DOHH2 (cell line): Measurements from ENCODE around the gene SRA1.
"Not testable (repeated sequence)": the region's sequence is repeated elsewhere in the genome, so short reads cannot be mapped to it uniquely, and the experiment has no call there.

Source experiments
- H3F3A ChIP-seq: fragments of 200-600 bp; sonication (generic), shearing (Covaris generic); 2 replicates; pipeline ENCODE4 v1.6.0; 2016; ENCODE audit warnings: antibody characterized with exemption, mild to moderate bottlenecking; ENCODE audit not compliant: control insufficient read depth, insufficient read depth
- H3K27ac ChIP-seq: fragments of 200-600 bp; sonication (generic); 2 replicates; pipeline ENCODE4 v1.5.1; 2014; ENCODE audit warnings: low read depth, mild to moderate bottlenecking, low read length, moderate library complexity
- H3K27me3 ChIP-seq: fragments of 200-600 bp; sonication (generic); 2 replicates; pipeline ENCODE4 v1.6.1; 2014; ENCODE audit warnings: mild to moderate bottlenecking, low read length, mixed read lengths; ENCODE audit not compliant: control insufficient read depth
- H3K36me3 ChIP-seq: fragments of 200-600 bp; sonication (generic); 2 replicates; pipeline ENCODE4 v1.6.1; 2014; ENCODE audit warnings: mild to moderate bottlenecking, low read length, moderate library complexity, mixed read lengths; ENCODE audit not compliant: control insufficient read depth
- H3K4me1 ChIP-seq: fragments of 200-600 bp; sonication (generic); 2 replicates; pipeline ENCODE4 v1.6.1; 2014; ENCODE audit warnings: mild to moderate bottlenecking, low read length, mixed read lengths; ENCODE audit not compliant: control insufficient read depth
- H3K4me2 ChIP-seq: fragments of 200-600 bp; sonication (generic); 2 replicates; pipeline ENCODE4 v1.6.0; 2014; ENCODE audit warnings: mild to moderate bottlenecking, low read length, moderate library complexity
- H3K4me3 ChIP-seq: fragments of 200-600 bp; sonication (generic); 2 replicates; pipeline ENCODE4 v1.5.1; 2014; ENCODE audit warnings: mild to moderate bottlenecking, low read length, mixed read lengths
- H3K79me2 ChIP-seq: fragments of 200-600 bp; sonication (generic); 2 replicates; pipeline ENCODE4 v1.6.1; 2014; ENCODE audit warnings: mild to moderate bottlenecking, low read length, mixed read lengths; ENCODE audit not compliant: control insufficient read depth
- H3K9me2 ChIP-seq: fragments of 200-600 bp; sonication (generic); replicated peaks from 2 replicates; pipeline ENCODE4 v1.6.1; 2014; ENCODE audit warnings: mild to moderate bottlenecking, low read length, mixed read lengths; ENCODE audit not compliant: control insufficient read depth
- H3K9me3 ChIP-seq: fragments of 200-600 bp; sonication (generic); 2 replicates; pipeline ENCODE4 v1.6.1; 2014; ENCODE audit warnings: antibody characterized with exemption, low read length, mixed read lengths; ENCODE audit not compliant: control insufficient read depth, insufficient read depth
- H4K20me1 ChIP-seq: fragments of 200-600 bp; sonication (generic); 2 replicates; pipeline ENCODE4 v1.6.0; 2014; ENCODE audit warnings: low read depth, mild to moderate bottlenecking, antibody characterized with exemption, low read length, moderate library complexity; ENCODE audit not compliant: control insufficient read depth, insufficient read depth
- EZH2phosphoT487 ChIP-seq: fragments of 200-600 bp; sonication (generic); IDR thresholded peaks from 2 replicates; pipeline ENCODE4 v1.6.1; 2017; ENCODE audit warnings: borderline replicate concordance, mild to moderate bottlenecking, antibody characterized with exemption, low read length, moderate library complexity, mixed read lengths
- TF ChIP-seq, protein P1 (sequence below): fragments of 200-600 bp; sonication (generic); IDR thresholded peaks from one replicate; pipeline ENCODE4 v1.5.1; 2014; ENCODE audit warnings: antibody characterized with exemption, mild to moderate bottlenecking, low read depth, low read length; ENCODE audit not compliant: poor library complexity, severe bottlenecking

Gene SRA1

DNA sequence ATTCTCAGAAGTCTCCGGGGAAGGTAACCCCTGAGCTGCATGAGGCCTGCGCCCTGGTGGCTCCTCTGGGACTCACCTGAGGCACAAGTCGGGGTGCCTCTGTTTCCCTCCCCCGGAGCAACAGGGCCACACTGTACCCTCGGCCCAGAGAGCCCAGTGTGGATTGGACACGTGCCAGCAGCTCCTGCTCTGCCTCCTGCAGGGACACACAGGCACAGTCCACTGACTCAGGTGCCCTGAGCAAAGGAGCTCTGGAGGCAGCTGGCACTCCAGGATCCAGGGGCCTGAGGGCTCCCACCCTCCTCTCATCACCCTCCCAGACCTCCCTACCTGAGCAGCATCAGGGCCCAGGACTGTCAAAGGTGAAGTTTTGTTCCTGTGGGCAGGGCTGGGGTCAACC, 36.9 kb upstream of the SRA1 start:
- Histone ChIP-seq H3K9me3 (no peaks in the 10 kb centered on the region), H3K27ac (no peak overlapping the region), H3K4me2 (no peak overlapping the region)

DNA sequence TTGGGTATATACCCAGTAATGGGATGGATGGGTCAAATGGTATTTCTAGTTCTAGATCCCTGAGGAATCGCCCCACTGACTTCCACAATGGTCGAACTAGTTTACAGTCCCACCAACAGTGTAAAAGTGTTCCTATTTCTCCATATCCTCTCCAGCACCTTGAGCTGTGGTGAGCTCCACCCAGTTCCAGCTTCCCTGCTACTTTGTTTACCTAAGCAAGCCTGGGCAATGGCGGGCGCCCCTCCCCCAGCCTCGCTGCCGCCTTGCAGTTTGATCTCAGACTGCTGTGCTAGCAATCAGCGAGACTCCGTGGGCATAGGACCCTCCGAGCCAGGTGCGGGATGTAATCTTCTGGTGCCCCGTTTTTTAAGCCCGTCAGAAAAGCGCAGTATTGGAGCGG, 35.8 kb upstream of the SRA1 start:
- peaks cover 15% of the 10 kb centered on the region for H3K27me3 ChIP-seq
- not testable (repeated sequence) for H4K20me1 ChIP-seq, H3K27ac ChIP-seq, H3K4me1 ChIP-seq, H3K36me3 ChIP-seq, H3K9me2 ChIP-seq, H3K9me3 ChIP-seq, H3K4me2 ChIP-seq, H3K79me2 ChIP-seq, H3F3A ChIP-seq, H3K4me3 ChIP-seq

More for the DNA sequence above, 36.9 kb upstream of the SRA1 start:
- Histone ChIP-seq H3K9me2 (no peaks in the 10 kb centered on the region), H3F3A (no peaks in the 10 kb centered on the region), H3K79me2 (no peaks in the 10 kb centered on the region), H3K4me3 (no peak overlapping the region), H3K27me3 (peaks cover 15% of the 10 kb centered on the region), H3K36me3 (no peaks in the 10 kb centered on the region), H3K4me1 (no peaks in the 10 kb centered on the region), H4K20me1 (no peaks in the 10 kb centered on the region)
- TF ChIP-seq, protein P1, sequence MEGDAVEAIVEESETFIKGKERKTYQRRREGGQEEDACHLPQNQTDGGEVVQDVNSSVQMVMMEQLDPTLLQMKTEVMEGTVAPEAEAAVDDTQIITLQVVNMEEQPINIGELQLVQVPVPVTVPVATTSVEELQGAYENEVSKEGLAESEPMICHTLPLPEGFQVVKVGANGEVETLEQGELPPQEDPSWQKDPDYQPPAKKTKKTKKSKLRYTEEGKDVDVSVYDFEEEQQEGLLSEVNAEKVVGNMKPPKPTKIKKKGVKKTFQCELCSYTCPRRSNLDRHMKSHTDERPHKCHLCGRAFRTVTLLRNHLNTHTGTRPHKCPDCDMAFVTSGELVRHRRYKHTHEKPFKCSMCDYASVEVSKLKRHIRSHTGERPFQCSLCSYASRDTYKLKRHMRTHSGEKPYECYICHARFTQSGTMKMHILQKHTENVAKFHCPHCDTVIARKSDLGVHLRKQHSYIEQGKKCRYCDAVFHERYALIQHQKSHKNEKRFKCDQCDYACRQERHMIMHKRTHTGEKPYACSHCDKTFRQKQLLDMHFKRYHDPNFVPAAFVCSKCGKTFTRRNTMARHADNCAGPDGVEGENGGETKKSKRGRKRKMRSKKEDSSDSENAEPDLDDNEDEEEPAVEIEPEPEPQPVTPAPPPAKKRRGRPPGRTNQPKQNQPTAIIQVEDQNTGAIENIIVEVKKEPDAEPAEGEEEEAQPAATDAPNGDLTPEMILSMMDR: no peak
- TF ChIP-seq EZH2phosphoT487: no peak

DNA sequence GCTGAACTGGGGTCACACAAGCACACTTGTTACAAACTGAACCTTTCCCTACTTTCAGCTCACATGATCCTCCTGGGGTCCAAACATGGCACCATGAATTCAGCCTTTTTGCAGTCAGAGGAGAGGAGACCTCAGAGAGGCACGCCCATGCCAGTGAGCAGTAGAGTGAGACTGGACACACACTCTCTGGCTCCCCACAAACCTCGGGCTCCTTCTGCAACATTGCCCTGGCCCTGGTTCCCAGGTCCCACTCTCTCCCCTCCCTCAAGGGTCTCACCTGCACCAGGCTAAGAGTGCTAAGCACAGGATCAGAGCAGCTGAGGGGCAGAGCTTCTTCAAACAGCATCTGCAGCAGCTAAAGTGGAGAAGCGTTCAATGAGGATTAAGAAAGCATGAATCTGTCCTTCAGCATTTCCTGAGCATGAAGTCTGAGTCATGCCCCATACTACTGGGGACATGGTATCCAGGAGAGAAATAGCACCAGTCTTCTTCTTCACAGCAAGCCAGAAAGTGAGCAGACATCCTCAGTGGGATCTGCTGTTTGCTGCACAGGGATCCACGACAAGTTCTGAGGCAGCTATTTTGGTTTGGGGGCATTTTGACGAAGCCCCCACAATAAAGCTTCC, 34.6 kb upstream of the SRA1 start:
- H3K4me1 ChIP-seq: no peaks in the 10 kb centered on the region
- no peaks in the 10 kb centered on the region for H3K9me2 ChIP-seq
- no peaks in the 10 kb centered on the region for H4K20me1 ChIP-seq
- no peaks in the 10 kb centered on the region for H3K9me3 ChIP-seq
- TF ChIP-seq, protein P1: no peak
- no peak for TF ChIP-seq EZH2phosphoT487
- H3K4me2 ChIP-seq: no peak overlapping the region
- H3K79me2 ChIP-seq: no peaks in the 10 kb centered on the region
- H3F3A ChIP-seq: no peaks in the 10 kb centered on the region
- H3K36me3 ChIP-seq: no peaks in the 10 kb centered on the region
- no peak overlapping the region for H3K4me3 ChIP-seq
- no peak overlapping the region for H3K27ac ChIP-seq
- peaks cover 14% of the 10 kb centered on the region for H3K27me3 ChIP-seq

DNA sequence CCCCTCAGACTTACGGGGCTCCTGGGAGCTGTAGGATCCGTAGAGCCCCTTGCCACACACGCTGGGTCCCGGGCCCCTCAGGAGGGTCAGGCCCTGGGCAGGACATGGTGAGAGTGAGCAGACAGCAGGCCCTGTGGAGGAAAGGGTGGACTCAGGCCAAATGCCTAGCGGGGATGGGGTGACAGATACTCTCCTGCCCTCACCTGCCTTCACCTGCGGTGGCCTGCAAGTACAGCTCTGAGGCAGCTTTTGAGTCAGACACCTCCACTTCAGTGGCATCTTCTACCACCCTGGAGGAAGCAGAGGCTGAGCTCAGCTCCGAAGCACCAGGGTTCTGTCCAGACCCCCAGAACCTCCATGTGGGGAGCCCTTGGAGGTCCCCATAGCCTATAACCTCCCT, 33.6 kb upstream of the SRA1 start:
- Histone ChIP-seq H4K20me1 (no peaks in the 10 kb centered on the region), H3K36me3 (no peaks in the 10 kb centered on the region), H3K27ac (no peak overlapping the region), H3K9me2 (no peaks in the 10 kb centered on the region), H3K4me1 (no peaks in the 10 kb centered on the region), H3K79me2 (no peaks in the 10 kb centered on the region), H3K4me3 (no peak overlapping the region), H3F3A (no peaks in the 10 kb centered on the region), H3K27me3 (peaks cover 11% of the 10 kb centered on the region), H3K4me2 (no peak overlapping the region), H3K9me3 (no peaks in the 10 kb centered on the region)
- no peak for TF ChIP-seq EZH2phosphoT487
- TF ChIP-seq, protein P1: no peak
